Stimulated activated naive B cell treated with anti-CD40 and anti-IgM and Interleukin-4, amounts not matched to agents 10 μg/mL and 1 μg/mL and 100 μg/mL, for 72 hours (primary cell): ENCODE measurements around the gene ERH.

Experiments used
- ATAC-seq, 2 donors: fragments of 150-1000 bp; cut with Tn5 transposase; replicated peaks; 2 replicates each; pipeline ENCODE4 v1.10.0; 2021; ENCODE audit warnings: moderate library complexity in 1 of 2
- DNase-seq: peaks from one replicate; pipeline ENCODE4 v3.0.0; 2021
- H3K27ac Mint-ChIP-seq: one replicate; pipeline ENCODE4 v1.8.0; 2022; ENCODE audit warnings: mild to moderate bottlenecking, mixed read lengths
- H3K27me3 Mint-ChIP-seq, 2 donors: one replicate each; pipeline ENCODE4 v1.8.0; 2022; ENCODE audit warnings: mixed read lengths in 2 of 2
- H3K36me3 Mint-ChIP-seq, 2 donors: one replicate each; pipeline ENCODE4 v1.8.0; 2022; ENCODE audit warnings: mixed read lengths in 2 of 2, mild to moderate bottlenecking in 1 of 2
- H3K4me1 Mint-ChIP-seq, 2 donors: one replicate each; pipeline ENCODE4 v1.8.0; 2022; ENCODE audit warnings: mixed read lengths in 2 of 2, mild to moderate bottlenecking in 1 of 2
- H3K4me3 Mint-ChIP-seq, 2 donors: one replicate each; pipeline ENCODE4 v1.8.0; 2022; ENCODE audit warnings: mild to moderate bottlenecking in 2 of 2, mixed read lengths in 2 of 2, moderate library complexity in 1 of 2
- H3K9me3 Mint-ChIP-seq, 2 donors: one replicate each; pipeline ENCODE4 v1.8.0; 2022; ENCODE audit warnings: mixed read lengths in 2 of 2, mild to moderate bottlenecking in 1 of 2

Gene ERH

DNA sequence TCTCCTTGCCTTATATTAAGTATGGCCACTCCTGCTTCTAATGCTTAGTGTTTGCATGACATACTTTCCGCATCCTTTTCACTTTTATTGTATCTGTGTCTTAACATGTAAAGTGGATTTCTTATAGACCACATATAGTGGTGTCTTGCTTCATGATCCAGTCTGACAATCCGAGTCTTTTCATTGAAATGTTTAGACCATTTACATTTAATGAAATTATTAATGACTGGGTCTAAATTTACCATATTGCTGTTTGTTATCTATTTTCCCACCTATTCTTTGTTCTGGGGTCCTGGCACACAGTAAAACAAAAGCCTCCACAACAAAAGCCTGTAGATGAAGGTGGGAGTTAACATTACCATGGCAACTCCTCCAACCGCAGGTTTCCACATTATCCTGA, 22.9 kb downstream of the ERH start:
- Mint-ChIP-seq H3K9me3 (peaks cover 5 to 10% of the 10 kb centered on the region in 2 donors), H3K4me3 (no peak overlapping the region), H3K27ac (no peak overlapping the region), H3K36me3 (peaks cover 54 to 56% of the 10 kb centered on the region in 2 donors), H3K4me1 (peaks cover 5 to 17% of the 10 kb centered on the region in 2 donors), H3K27me3 (no peaks in the 10 kb centered on the region)
- ATAC-seq = no peak
- DNase-seq = no peak

DNA sequence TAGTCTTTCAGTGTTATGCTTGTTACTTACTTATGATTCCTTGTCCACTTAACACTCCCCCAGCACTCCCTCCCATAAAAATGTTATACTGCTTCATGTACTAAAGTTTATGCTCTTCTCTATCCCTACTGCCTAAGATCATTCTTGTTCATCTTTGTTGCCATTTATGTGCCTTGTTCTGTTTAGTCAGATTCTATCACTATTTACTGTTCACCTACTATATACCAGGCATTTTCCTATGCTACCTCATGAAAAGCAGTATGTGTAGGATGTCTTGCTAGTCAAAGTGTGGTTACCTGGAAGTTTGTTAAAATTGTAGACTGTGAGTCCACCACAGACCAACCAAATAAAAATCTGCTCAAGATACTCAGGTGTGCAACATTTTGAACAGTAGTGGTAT, 23.9 kb downstream of the ERH start:
- DNase-seq (no peak), ATAC-seq (no peak)
- Mint-ChIP-seq H3K27me3 (no peaks in the 10 kb centered on the region), H3K36me3 (peaks cover 47 to 50% of the 10 kb centered on the region in 2 donors), H3K27ac (no peak overlapping the region), H3K9me3 (peaks cover 5 to 10% of the 10 kb centered on the region in 2 donors), H3K4me3 (no peak overlapping the region), H3K4me1 (peaks cover 5 to 17% of the 10 kb centered on the region in 2 donors)

DNA sequence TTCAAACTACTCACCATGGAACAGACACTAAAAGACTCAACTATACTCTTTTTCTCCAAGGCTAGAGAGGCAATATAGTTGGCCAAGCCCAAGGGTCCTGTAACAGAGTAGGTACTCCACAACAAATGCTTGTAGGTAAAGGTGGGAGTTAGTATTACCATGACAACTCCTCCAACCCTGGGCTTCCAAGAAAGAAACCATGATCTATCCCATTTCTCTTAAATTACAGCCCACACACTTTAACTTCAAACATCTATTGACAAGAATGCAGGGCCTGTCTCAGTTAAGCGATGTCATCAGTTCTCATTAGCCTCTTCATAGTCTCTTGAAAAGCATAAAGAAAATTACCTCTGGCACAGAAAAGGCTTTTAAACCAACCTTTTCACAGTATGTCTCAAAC, 25.0 kb downstream of the ERH start:
- H3K27ac Mint-ChIP-seq = no peak overlapping the region
- DNase-seq = no peak
- ATAC-seq = no peak
- H3K4me1 Mint-ChIP-seq = peaks cover 2 to 11% of the 10 kb centered on the region in 2 donors
- no peak overlapping the region for H3K4me3 Mint-ChIP-seq
- peaks cover 5 to 10% of the 10 kb centered on the region in 2 donors for H3K9me3 Mint-ChIP-seq
- H3K27me3 Mint-ChIP-seq = no peaks in the 10 kb centered on the region
- peaks cover 49 to 51% of the 10 kb centered on the region in 2 donors for H3K36me3 Mint-ChIP-seq

DNA sequence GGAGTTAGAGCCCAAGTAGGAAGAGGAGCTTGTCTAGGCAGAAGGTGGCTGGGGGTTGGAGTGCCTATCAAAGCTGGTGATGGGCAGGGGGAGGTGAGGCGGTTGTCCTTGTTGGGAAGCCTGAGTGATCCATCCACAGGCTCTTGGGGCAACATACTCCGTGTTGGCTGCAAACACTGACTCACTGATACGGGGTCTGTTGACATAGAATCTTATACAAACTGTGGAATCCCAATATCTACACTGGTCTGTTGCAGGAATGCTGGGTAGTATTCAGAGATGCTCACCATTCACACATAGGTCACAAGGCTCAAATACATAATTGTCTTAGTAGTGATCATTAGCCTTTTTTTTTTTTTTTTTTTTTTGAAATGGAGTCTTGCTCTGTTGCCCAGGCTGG, 26.0 kb downstream of the ERH start:
- H3K27ac Mint-ChIP-seq = no peak overlapping the region
- H3K9me3 Mint-ChIP-seq = peaks cover 5 to 10% of the 10 kb centered on the region in 2 donors
- DNase-seq (no peak), ATAC-seq (no peak)
- H3K27me3 Mint-ChIP-seq = no peaks in the 10 kb centered on the region
- H3K4me1 Mint-ChIP-seq = peaks cover 0 to 8% of the 10 kb centered on the region in 2 donors
- no peak overlapping the region for H3K4me3 Mint-ChIP-seq
- peaks cover 46 to 47% of the 10 kb centered on the region in 2 donors for H3K36me3 Mint-ChIP-seq

DNA sequence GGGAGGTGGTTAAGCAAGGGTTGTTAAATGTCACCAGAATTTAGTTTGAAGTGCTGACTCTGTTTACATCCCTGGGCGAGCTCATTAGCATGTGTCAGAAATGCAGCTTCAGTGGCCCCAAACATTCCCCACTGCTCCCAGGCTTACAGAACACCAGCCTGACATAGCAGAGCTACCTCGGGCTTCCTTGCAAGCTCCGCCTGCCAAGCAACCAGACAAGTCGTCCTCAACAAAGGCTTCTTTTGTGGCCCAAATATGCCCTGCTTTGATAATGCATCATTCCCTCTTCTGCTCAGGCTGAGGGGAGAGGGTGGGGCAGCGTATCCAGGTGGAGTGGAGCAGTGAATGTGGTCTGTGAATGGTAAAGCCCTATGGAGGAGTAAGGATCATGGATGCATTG, 28.0 kb downstream of the ERH start:
- Mint-ChIP-seq H3K27ac (no peak overlapping the region), H3K4me3 (no peak overlapping the region), H3K9me3 (no peaks in the 10 kb centered on the region), H3K4me1 (peaks cover 0 to 8% of the 10 kb centered on the region in 2 donors), H3K36me3 (peaks cover 32 to 39% of the 10 kb centered on the region in 2 donors), H3K27me3 (no peaks in the 10 kb centered on the region)
- DNase-seq (no peak), ATAC-seq (no peak)

DNA sequence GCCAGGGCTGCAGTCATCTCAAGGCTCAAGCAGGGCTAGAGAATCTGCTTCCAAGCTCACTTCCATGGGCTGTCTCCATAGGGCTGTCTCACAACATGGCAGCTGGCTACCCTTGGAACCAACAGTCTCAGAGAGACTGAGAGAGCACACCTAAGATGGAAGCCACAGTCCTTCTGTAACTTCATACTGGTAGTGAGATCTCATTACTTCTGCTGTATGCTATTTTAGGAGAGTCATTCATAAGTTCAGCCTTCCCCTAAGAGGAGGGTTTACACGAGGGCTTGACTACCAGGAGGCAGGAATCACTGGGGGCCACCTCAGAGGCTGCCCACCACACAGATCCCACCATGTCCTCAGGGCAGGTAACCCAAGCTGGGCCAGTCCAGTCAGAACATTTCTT, 29.7 kb downstream of the ERH start:
- Mint-ChIP-seq H3K36me3 (peaks cover 22 to 26% of the 10 kb centered on the region in 2 donors), H3K27ac (no peak overlapping the region), H3K27me3 (no peaks in the 10 kb centered on the region), H3K4me3 (no peak overlapping the region), H3K4me1 (no peaks in the 10 kb centered on the region), H3K9me3 (no peaks in the 10 kb centered on the region)
- DNase-seq (no peak), ATAC-seq (no peak)

DNA sequence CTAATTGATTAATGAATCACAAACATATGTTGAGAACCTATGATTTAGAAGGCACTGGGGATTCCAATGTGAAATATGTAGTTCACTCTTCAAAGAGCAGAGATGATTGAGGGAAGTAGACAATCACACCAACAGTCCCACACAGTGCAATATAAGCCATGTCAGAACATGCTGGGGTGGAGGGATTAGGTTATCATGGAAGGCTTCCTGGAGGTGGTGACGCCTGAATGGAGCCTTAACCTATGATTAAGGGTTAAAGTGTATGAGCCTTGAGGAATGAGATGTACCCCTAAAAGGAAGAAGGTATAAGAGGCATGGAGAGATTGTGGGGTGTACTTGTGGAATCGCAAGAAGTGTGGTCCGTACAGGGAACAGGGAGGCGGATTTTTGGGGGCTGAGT, 31.3 kb downstream of the ERH start:
- no peaks in the 10 kb centered on the region for H3K4me1 Mint-ChIP-seq
- H3K27me3 Mint-ChIP-seq = peaks cover 0 to 4% of the 10 kb centered on the region in 2 donors
- ATAC-seq (no peak), DNase-seq (no peak)
- peaks cover 12 to 21% of the 10 kb centered on the region in 2 donors for H3K36me3 Mint-ChIP-seq
- no peak overlapping the region for H3K27ac Mint-ChIP-seq
- no peaks in the 10 kb centered on the region for H3K9me3 Mint-ChIP-seq
- no peak overlapping the region for H3K4me3 Mint-ChIP-seq

DNA sequence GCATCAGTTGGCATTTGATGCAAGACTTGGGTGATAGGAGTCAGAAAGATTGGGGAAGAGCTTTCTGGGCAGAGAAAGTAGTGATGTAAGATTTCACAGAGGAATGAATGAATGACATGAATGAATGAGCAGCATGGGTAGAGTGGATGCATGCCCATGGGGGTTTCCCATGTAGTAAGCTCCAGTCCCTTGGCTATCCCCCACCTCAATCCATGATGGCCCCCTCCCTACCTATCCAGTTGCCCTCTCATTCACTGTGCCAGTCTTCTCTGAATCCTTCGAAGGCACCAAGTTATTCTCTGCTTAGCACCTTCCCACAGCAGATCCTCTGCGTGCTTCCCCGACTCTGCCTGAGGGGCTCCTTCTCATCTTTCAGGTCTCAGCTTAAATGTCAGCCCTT, 32.0 kb downstream of the ERH start:
- H3K36me3 Mint-ChIP-seq = peaks cover 11 to 21% of the 10 kb centered on the region in 2 donors
- ATAC-seq = no peak
- no peak overlapping the region for H3K27ac Mint-ChIP-seq
- no peak for DNase-seq
- no peak overlapping the region for H3K4me3 Mint-ChIP-seq
- H3K4me1 Mint-ChIP-seq = peaks cover 0 to 2% of the 10 kb centered on the region in 2 donors
- no peaks in the 10 kb centered on the region for H3K9me3 Mint-ChIP-seq
- peaks cover 0 to 4% of the 10 kb centered on the region in 2 donors for H3K27me3 Mint-ChIP-seq

DNA sequence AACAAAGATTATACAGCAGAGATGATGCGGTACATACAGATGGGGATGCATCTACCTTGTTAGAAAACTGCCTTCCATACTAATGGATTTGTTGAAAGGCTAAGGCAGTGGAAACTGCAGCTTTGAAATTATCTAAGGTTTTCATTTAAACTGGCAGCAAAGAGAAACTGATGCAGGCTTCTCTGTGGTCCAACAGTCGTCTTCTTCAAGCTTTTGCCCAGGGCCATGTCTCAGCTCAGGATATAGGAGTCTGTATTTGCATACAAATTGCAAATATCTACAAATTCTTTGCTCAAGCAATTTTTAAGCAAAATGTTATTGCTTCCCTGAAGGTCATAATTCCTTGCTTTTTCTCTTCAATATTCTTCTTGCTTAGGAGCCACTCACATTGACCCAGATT, 33.7 kb downstream of the ERH start:
- ATAC-seq = no peak
- Mint-ChIP-seq H3K27me3 (peaks cover 0 to 4% of the 10 kb centered on the region in 2 donors), H3K27ac (no peak overlapping the region)

DNA sequence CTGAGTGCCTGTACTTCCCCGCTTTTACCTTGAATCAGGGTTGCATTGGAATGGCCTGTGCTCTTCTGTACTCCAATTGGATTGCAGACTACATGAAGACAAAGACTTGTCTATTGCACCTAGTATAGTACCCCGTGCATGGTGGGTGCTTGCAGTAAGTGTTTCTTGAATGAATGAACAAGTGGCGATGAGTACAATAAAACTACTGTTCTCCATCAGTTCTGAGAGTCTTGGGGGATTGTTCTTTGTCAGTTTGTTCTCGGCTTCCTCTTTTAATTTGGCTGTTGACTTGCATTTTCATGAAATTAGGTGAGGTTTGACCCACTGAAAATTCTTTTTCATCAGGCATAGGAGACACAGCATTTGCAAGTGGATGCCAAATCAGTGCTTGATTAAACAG, 34.1 kb downstream of the ERH start:
- Mint-ChIP-seq H3K27me3 (peaks cover 0 to 4% of the 10 kb centered on the region in 2 donors), H3K4me1 (peaks cover 10 to 16% of the 10 kb centered on the region in 2 donors), H3K27ac (no peak overlapping the region), H3K4me3 (no peak overlapping the region), H3K36me3 (peaks cover 11 to 18% of the 10 kb centered on the region in 2 donors), H3K9me3 (no peaks in the 10 kb centered on the region)
- DNase-seq (no peak), ATAC-seq (no peak)

More for the DNA sequence above, 33.7 kb downstream of the ERH start:
- Mint-ChIP-seq H3K9me3 (no peaks in the 10 kb centered on the region), H3K36me3 (peaks cover 11 to 21% of the 10 kb centered on the region in 2 donors), H3K4me3 (no peak overlapping the region), H3K4me1 (peaks cover 7 to 12% of the 10 kb centered on the region in 2 donors)
- no peak for DNase-seq

DNA sequence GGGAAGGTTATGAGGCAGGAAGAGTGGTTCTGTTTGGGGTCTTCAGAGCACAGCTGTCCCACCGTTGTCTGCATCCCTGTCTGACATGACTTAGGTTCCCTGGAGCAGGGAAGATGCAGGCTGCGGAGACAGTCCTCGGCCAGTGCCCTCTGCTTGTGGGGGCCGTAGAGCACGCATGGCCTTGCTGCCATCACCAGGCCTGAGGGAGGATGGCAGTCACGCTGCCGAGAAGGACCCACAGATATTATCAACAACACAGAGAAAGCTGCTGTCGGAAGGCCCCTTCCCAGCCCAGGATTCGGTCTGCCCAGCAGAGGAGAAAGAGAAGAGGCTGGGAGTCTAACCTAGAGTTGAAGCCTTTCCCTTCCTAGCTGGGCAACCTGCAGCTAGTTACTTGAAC, 35.0 kb downstream of the ERH start:
- no peak overlapping the region for H3K27ac Mint-ChIP-seq
- H3K36me3 Mint-ChIP-seq = peaks cover 9 to 12% of the 10 kb centered on the region in 2 donors
- peaks cover 19 to 24% of the 10 kb centered on the region in 2 donors for H3K4me1 Mint-ChIP-seq
- ATAC-seq (no peak), DNase-seq (no peak)
- no peak overlapping the region for H3K4me3 Mint-ChIP-seq
- peaks cover 0 to 4% of the 10 kb centered on the region in 2 donors for H3K27me3 Mint-ChIP-seq
- no peaks in the 10 kb centered on the region for H3K9me3 Mint-ChIP-seq

DNA sequence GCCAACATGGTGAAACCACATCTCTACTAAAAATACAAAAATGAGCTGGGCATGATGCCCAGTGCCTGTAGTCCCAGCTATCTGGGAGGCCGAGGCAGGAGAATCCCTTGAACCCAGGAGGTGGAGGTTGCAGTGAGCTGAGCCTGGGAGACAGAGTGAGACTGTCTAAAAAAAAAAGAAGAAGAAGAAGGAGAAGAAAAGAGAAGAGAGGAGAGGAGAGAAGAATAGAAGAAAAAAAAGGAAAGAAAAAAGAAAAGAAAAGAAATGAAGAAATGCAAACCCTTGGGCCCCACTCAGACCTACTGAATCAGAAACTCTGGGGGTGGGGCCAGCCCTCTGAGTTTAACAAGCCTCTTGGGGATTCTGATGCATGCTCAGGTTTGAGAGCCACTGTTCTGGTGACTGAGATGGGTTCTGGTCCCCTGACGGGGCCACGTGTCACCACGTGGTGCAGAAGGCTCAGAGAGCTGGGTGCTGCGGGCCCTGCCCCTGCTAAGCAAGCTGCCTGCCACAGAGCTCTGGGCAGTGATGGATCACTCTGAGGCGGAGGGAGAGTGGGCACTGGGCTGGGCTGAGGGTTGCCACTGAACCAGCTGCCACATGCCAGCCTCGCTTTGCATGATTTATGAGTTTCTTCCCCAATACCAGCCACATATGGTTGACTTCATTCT, 37.5 kb downstream of the ERH start:
- H3K27ac Mint-ChIP-seq = peak overlapping the region; percentile 20
- peaks cover 3 to 5% of the 10 kb centered on the region in 2 donors for H3K36me3 Mint-ChIP-seq
- peaks cover 0 to 4% of the 10 kb centered on the region in 2 donors for H3K27me3 Mint-ChIP-seq
- DNase-seq (peak; percentile 37), ATAC-seq (peak; percentile 71 to 85)
- no peaks in the 10 kb centered on the region for H3K9me3 Mint-ChIP-seq
- peak overlapping the region in 1 of 2 donors; percentile 3 for H3K4me3 Mint-ChIP-seq
- H3K4me1 Mint-ChIP-seq = peaks cover 26 to 37% of the 10 kb centered on the region in 2 donors

DNA sequence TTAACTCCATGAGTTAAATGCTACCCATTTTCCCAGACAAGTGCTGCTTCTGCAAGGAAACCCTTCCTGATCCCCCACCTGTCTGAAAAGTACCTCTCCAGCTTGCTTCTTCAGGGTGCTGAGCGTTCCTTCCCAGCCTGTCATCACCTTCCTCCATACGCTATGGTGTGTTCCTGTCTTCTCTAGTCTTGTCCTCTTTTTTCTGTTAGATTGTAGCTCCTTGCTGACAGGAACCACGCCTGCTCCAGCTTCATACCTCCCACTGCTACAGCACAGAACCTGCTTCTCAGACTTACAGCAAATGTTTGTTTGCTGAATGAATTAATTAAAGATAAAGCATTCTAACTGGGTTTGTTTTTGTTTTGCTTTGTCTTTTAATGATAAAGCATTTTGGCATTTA, 39.1 kb downstream of the ERH start:
- H3K27me3 Mint-ChIP-seq = peaks cover 0 to 4% of the 10 kb centered on the region in 2 donors
- H3K9me3 Mint-ChIP-seq = no peaks in the 10 kb centered on the region
- H3K4me3 Mint-ChIP-seq = no peak overlapping the region
- no peak overlapping the region for H3K27ac Mint-ChIP-seq
- ATAC-seq (no peak), DNase-seq (no peak)
- H3K4me1 Mint-ChIP-seq = peaks cover 42 to 51% of the 10 kb centered on the region in 2 donors
- no peaks in the 10 kb centered on the region for H3K36me3 Mint-ChIP-seq

DNA sequence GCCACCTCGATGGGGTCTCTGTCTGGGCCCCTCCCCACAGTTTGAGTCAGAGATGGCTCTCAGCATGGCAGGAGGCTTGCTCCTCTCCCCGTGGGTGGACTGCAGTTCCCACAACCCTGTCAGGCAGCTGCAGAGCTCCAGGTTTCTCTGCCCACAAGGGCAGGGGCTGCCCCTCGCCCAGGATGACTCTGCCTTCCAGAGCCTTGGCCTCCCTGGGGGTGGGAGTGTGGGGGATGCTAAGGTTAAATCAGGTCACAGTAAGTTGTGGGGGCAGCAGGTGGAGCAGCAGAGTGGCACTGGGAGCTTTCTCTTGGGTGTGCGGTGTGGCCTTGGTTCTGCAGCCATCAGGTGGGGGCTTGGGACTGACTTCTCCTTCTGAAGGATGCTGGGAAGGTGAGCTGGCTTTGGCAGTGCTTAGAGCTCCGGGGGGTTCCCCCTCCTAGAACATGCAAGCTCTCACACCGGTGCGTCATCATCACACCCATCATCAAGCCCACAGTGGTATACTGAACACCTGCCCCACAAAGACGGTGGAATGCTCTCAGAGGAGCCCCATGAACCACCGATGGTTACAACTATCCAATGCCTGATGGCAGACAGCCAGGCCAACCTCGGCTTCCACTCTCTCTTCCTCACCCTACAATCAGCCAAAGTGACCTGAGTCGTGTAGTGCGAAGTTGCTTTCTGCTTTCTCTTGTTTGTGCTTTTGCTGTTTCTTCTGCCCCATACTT, 39.7 kb downstream of the ERH start:
- H3K4me1 Mint-ChIP-seq = peaks cover 48 to 55% of the 10 kb centered on the region in 2 donors
- H3K9me3 Mint-ChIP-seq = no peaks in the 10 kb centered on the region
- H3K4me3 Mint-ChIP-seq = no peak overlapping the region
- peaks cover 0 to 4% of the 10 kb centered on the region in 2 donors for H3K27me3 Mint-ChIP-seq
- ATAC-seq (peak; percentile 49 to 60), DNase-seq (peak; percentile 38)
- H3K36me3 Mint-ChIP-seq = no peaks in the 10 kb centered on the region
- peak overlapping the region; percentile 63 for H3K27ac Mint-ChIP-seq
